GM19455 (cell line): ENCODE measurements around the gene ELAPOR2.
"Not testable (repeated sequence)": the region's sequence is repeated elsewhere in the genome, so short reads cannot be mapped to it uniquely, and the experiment has no call there.

Experiments used
- ATAC-seq: cut with Tn5 transposase; IDR thresholded peaks from one replicate; pipeline ENCODE4 v1.9.1; 2021; ENCODE audit not compliant: unreplicated experiment

ELAPOR2 gene, protein sequence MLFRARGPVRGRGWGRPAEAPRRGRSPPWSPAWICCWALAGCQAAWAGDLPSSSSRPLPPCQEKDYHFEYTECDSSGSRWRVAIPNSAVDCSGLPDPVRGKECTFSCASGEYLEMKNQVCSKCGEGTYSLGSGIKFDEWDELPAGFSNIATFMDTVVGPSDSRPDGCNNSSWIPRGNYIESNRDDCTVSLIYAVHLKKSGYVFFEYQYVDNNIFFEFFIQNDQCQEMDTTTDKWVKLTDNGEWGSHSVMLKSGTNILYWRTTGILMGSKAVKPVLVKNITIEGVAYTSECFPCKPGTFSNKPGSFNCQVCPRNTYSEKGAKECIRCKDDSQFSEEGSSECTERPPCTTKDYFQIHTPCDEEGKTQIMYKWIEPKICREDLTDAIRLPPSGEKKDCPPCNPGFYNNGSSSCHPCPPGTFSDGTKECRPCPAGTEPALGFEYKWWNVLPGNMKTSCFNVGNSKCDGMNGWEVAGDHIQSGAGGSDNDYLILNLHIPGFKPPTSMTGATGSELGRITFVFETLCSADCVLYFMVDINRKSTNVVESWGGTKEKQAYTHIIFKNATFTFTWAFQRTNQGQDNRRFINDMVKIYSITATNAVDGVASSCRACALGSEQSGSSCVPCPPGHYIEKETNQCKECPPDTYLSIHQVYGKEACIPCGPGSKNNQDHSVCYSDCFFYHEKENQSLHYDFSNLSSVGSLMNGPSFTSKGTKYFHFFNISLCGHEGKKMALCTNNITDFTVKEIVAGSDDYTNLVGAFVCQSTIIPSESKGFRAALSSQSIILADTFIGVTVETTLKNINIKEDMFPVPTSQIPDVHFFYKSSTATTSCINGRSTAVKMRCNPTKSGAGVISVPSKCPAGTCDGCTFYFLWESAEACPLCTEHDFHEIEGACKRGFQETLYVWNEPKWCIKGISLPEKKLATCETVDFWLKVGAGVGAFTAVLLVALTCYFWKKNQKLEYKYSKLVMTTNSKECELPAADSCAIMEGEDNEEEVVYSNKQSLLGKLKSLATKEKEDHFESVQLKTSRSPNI

GRCh38 chr7:87059525-87060287 is at the start of gene ELAPOR2:
TSS of gene ELAPOR2 (minus strand) at chr7:87059654. CDS start at chr7:87059513, 141 bp downstream.
- peak; percentile 95 for ATAC-seq

DNA sequence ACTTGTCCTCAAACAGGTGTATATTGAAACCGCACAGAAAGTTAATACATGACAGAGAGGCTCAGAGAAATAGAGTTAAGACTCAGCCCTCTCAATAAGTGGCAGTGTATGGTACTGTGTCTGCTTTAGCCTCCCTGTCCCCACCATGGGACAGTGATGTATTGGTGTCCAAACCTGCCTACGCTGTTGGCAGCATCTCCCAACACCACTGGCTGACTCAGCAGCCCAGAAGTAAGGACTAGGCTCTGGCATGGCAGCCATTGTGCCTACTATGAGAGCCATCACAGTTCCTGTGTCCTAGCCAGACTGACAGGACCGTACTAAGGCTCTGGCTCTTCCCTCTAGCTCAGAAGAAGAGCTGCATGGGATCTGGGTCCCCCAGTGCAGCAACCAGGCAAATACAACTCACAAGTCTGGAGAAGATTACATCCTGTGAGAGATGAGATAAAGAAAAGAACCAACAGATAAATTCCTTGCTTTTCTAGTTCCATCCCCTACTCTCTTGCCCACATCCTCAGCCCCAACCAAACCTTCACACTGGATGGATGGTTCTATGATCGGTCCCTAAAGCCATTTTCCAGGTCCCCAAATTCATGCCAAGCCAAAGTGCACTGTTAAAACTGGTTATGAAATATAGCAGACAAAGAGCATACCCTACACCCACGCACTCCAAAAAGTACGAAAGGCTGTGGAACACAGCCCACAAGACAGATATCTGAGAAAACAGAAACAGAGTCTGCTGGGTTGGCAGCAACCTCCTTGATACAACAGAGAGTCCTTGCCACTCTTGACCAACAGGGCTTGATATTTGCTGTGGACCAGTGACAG is 48.7 kb upstream of the ELAPOR2 start:
- no peak for ATAC-seq

GRCh38 chr7:87106974-87107612 is 47.6 kb upstream of the ELAPOR2 start:
- no peak for ATAC-seq

DNA sequence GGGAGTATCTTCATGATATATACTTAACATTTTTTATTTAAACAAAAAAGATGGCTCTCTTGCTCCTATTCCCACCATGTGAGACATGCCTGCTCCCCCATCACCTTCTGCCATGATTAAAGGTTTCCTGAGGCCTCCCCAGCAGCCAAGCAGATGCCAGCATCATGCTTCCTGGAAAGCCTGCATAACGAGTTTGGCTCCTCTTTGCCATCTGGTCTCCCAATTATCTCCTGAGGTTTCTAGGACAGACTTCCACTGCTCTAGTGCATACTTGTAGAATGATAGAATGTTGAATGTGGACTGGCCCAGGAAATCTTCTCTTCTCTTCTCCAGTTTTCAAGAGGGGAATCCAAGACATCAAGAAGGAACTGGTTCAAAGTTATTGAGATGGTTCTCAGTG is 45.9 kb upstream of the ELAPOR2 start:
- ATAC-seq = no peak

- ATAC-seq = no peak
Observed at GRCh38 chr7:87100326-87100725, 40.9 kb upstream of the ELAPOR2 start.

GRCh38 chr7:87097375-87097774 is 37.9 kb upstream of the ELAPOR2 start:
- not testable (repeated sequence) for ATAC-seq

- ATAC-seq = no peak
Observed at GRCh38 chr7:87094322-87094721, 34.9 kb upstream of the ELAPOR2 start.

DNA sequence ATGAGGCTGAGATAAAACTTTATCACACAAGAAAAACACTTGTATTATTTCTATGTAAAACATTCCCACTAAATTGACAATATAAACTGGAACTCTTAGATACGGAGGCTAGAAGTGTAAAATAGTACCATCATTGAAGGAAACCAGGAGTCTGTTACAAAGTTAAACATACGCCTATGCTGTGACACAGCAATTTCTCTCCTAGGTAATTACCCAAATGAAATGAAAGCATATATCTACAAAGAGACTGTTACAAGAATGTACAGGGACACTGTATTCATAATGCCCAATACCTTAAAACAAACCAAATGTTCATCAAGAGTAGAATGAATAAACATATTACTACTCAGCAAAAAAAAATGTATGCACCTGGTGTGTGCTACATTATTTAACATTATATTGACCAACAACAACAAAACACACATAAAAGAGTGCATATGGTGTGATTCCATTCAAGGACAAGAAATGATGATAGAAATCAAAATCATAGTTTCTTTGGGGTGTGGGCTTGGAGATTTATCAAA is 33.2 kb upstream of the ELAPOR2 start:
- no peak for ATAC-seq

DNA sequence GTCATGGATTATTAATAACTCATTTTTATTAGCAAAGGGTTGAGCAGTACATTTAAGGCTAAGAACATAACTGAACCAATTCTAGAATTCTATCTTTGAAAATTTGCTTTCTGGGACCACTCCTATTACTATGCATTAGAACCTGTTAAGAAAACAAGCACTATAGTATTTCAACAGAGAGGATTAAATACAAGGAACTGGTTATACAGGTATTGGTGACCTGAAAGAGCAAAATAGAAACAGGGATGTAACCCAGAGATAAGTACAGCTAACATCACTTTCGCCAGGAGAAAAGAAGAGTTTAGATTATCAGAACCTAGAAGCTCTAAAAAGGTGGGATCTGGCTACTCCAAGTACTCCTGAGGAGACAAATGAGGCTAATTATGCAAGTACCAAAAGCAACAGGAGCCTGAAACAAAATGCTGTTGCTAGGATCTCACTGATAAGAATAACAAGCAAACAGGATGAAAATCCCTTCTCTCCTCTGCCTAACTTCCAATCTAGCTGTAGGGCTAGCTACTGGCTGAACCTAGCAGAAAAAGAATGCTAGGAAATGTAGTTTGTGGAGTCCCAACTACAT is 32.1 kb upstream of the ELAPOR2 start:
- ATAC-seq = no peak

DNA sequence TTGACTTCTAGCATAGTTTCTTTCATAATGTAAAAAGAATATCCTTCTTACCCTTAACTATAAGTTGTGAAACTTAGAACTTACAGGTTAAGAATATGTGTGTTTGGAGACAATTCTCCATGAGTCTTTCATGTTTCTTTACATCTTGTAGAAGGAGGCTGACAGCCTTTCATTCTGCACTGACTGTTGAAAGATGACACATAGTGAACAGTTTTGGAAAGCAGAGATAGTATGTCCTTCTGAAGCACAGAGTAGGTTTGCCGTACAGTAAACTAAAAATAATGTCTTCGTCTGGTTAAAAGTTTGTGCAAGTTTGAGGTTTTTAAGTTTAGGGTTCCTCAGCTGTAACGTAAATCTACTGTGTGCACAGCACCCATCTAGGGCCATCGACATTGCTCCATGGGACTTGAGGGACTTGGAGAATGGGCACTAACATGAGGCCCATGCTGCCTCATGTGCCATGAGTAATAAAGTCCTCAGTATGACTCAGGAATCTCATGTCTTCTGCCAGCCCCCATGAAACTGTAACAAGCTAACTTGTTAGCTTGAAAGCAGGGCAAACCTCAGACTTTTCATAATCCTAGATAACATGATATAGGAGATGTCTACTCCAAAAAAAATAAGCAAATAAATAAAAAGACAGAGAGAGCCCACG is 24.5 kb upstream of the ELAPOR2 start:
- no peak for ATAC-seq

GRCh38 chr7:87082675-87083074 is 23.2 kb upstream of the ELAPOR2 start:
- ATAC-seq = no peak

- ATAC-seq = peak; percentile 75
Observed at GRCh38 chr7:87075671-87076404, 16.4 kb upstream of the ELAPOR2 start.

DNA sequence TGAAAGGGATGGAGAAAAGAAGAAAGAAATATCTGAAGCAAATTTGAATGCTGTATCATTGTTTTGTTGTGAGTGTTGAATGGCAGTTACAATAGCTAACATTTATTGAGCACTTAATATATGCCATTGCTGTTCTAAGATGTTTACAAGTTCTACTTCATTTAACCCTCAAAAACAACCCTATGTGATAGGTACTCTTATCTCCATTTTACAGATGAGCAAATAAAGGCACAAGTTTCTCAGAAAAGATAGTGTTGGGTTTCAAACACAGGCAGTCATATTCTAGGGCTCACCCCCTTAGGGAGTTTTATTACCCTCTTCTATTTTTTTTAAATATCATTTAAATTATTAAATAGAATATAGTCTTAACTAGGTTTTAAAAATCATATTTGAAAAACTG is 8.3 kb upstream of the ELAPOR2 start:
- no peak for ATAC-seq

- ATAC-seq = no peak
Observed at GRCh38 chr7:87060288-87060537, 759 bp upstream of the ELAPOR2 start.

DNA sequence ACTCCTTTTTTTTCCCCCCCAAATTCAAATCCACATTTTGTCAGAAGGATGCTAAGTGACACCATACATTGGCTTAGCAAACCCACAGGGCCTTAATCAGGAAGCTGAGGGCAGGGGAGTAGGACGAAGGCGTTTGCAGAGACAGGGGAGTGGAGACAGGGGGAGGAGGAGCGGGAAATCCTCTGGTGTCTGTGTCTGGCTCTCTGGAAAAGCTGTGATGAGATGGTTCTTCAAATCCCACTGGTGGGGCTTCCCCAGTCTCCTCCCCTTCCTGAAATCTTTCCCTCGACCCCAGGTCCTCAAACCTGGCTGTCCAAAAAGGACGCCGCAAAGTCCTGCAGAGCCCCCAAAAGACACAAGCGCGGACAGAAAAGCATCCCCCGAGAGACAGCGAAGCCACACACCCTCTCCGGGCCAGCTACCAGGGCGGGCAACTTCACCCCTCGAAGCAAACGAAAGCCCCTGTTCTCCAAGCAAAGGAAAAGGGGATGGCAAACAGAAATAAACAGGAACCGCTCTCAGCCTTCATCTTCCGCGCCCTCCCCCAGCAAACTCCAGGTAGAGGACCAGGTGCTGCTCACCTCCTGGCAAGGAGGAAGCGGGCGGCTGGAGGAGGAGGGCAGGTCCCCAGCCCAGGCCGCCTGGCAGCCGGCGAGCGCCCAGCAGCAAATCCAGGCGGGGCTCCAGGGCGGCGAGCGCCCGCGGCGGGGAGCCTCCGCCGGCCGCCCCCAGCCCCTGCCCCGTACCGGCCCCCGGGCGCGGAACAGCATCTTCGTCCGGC is 520 bp downstream of the ELAPOR2 start:
- peak; percentile 48 for ATAC-seq

- ATAC-seq = no peak
Observed at GRCh38 chr7:87057210-87057609, 2.2 kb downstream of the ELAPOR2 start.

GRCh38 chr7:87056346-87056745 is 3.1 kb downstream of the ELAPOR2 start:
- ATAC-seq = no peak
